Stimulated activated CD8-positive, alpha-beta memory T cell treated with anti-CD3 and anti-CD28 coated beads, Interleukin-12 subunit alpha, Interleukin-12 subunit beta, amount 100 ng/mL, for 24 hours (primary cell): ENCODE measurements around the gene NFE2L1.
"Not testable (repeated sequence)": the region's sequence is repeated elsewhere in the genome, so short reads cannot be mapped to it uniquely, and the experiment has no call there.

Source experiments
- DNase-seq: peaks from one replicate; pipeline ENCODE4 v3.0.0-alpha.2; 2020; ENCODE audit errors: extremely low read depth

Gene NFE2L1

GRCh38 chr17:48067808-48068207, 19.6 kb downstream of the NFE2L1 start:
- DNase-seq, result not testable (repeated sequence)

GRCh38 chr17:48068491-48068961, 20.4 kb downstream of the NFE2L1 start:
- no peak for DNase-seq

GRCh38 chr17:48070195-48070594, 22.0 kb downstream of the NFE2L1 start:
- no peak for DNase-seq

- no peak for DNase-seq
Observed at GRCh38 chr17:48071654-48072053, 23.5 kb downstream of the NFE2L1 start.

DNA sequence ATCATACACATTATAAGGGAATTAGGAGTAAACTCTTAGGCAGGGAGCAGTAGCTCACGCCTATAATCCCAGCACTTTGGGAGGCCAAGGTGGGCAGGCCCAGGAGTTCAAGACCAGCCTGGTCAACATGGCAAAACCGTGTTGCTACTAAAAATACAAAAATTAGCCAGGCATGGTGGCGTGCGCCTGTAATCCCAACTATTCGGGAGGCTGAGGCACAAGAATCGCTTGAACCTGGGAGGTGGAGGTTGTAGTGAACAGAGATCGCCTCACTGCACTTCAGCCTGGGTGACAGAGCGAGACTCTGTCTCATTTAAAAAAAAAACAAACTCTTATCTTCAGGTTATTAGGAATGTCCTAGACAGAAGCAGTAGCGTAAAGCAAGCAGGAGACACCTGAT, 24.7 kb downstream of the NFE2L1 start:
- not testable (repeated sequence) for DNase-seq

DNA sequence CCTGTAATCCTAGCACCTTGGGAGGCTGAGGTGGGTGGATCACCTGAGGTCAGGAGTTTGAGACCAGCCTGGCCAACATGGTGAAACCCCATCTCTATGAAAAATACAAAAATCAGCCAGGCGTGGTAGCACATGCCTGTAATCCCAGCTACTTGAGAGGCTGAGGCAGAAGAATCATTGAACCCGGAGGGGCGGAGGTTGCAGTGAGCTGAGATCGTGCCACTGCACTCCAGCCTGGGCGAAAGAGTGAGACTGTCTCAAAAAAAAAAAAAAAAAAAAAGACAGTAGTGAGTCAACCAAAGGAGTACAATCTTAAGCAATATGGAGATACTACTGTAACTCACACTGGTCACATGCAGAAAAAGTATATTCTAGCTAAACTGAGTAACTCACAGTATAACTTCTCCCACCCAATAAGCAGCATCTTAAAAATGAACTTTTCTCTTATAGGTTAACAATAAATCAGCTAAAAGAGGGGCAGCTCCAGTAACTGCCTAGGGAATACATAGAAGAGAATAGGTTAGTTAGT, 25.5 kb downstream of the NFE2L1 start:
- DNase-seq, result not testable (repeated sequence)

DNA sequence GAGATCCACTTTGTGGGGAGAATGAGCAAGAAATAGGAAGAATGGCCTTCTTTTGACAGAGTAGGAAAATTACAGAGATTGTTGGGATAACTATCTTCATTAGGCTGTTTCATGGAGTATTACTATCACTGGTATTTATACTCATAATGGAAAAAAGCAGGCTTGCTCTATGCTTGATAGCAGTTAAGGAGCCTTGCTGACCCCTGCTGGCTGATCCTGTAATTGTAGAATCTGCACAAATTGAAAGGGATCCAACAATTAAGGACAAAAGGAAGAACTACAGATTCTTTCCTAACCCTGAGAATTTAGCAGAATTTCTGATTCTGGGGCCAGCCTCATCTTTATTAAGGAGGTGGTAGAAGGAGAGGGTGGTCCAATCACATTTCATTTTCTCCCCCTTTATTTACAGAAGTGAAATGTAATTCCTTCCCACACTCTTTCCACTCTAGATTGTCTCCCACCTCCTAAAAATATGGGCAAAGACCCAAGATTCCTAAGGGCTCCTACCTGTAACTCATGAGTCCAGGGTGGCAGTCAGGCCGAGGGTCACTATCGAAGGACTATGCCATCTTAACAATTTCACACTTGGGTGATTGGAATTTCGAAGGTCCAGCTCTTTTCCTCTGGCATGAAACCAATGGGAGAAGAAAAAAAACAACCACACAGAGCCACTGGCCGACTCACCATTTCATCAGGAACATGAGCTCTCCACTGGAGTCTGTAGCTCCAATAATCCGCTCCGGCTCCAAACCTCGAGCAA, 26.3 kb downstream of the NFE2L1 start:
- peak; percentile 33 for DNase-seq

DNA sequence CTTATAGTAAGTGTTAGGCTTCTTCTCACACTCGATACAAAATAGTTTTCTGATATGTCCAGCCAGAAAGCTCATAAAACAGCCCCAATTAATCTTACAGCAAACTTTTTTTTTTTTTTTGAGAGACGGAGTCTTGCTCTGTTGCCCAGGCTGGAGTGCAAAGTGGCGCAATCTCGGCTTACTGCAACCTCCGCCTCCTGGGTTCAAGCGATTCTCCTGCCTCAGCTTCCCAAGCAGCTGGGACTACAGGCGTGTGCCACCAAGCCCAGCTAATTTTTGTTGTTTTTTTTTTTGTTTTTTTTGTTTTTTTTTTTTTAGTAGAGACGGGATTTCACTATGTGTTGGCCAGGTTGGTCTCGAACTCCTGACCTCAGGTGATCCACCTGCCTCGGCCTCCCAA, 29.0 kb downstream of the NFE2L1 start:
- DNase-seq, result not testable (repeated sequence)

DNA sequence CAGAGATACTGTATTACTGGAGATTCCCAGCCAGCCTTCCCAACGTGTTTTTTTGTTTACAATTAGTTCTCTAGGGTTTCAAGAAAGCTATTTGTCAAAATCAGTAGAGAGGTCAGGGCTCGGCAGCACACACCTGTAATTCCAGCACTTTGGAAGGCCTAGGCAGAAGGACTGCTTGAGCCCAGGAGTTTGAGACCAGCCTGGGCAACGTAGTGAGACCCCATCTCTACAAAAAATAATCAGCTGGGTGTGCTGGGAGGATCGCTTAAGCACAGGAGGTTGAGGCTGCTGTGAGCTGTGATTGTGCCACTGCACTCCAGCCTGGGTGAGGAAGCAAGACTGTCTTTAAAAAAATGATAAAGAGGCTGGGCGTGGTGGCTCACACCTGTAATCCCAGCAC, 33.7 kb downstream of the NFE2L1 start:
- DNase-seq, result no peak

- no peak for DNase-seq
Observed at GRCh38 chr17:48084932-48085331, 36.8 kb downstream of the NFE2L1 start.

GRCh38 chr17:48093341-48094045, 45.3 kb downstream of the NFE2L1 start:
- no peak for DNase-seq

DNA sequence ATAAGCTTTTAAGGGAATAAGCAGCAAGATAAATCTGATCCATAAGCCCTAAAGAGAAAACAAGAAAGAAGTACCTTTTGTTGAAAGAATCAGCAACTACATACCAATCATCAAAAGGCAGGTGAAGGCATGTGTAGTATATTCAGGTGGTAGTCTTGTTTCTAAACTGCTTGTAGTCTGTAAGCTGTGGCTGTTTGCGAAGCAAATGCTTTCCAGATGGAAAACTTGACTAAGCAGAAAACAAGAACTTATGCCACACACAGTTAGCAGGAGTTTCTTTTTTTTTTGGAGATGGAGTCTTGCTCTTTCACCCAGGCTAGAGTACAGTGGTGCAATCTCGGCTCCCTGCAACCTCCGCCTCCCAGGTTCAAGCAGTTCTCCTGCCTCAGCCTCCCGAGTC, 47.5 kb downstream of the NFE2L1 start:
- DNase-seq, result no peak

GRCh38 chr17:48100160-48100559, 52.0 kb downstream of the NFE2L1 start:
- no peak for DNase-seq

DNA sequence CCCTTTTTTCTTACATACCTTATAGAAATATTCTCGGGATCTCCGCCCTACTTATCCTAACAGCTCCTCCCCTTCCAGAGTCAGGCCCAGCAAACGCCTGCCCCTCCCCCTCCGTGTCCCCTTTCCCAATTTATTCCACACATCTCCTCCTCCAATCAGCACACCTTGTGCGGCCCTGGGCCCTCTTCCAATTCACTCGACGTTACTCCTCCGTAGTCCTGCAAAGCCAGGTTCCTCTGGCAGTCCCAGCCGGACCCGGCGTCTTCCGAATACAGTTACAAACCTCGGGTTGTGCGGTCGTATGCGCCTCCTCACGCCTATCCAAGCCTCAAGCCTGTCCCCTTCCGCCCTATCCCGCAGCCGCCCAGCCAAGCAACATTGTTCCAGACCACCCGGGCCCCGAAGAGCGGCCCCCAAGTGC, 52.4 kb downstream of the NFE2L1 start:
- DNase-seq, result no peak

- peak; percentile 89 for DNase-seq
Observed at GRCh38 chr17:48101012-48101720, 53.0 kb downstream of the NFE2L1 start, which contains the start of gene CBX1. Gene CBX1 (minus strand): TSS chr17:48101478. CDS start chr17:48077004, 24,474 bp downstream.

- DNase-seq, result no peak
Observed at GRCh38 chr17:48102043-48102750, 54.0 kb downstream of the NFE2L1 start.

DNA sequence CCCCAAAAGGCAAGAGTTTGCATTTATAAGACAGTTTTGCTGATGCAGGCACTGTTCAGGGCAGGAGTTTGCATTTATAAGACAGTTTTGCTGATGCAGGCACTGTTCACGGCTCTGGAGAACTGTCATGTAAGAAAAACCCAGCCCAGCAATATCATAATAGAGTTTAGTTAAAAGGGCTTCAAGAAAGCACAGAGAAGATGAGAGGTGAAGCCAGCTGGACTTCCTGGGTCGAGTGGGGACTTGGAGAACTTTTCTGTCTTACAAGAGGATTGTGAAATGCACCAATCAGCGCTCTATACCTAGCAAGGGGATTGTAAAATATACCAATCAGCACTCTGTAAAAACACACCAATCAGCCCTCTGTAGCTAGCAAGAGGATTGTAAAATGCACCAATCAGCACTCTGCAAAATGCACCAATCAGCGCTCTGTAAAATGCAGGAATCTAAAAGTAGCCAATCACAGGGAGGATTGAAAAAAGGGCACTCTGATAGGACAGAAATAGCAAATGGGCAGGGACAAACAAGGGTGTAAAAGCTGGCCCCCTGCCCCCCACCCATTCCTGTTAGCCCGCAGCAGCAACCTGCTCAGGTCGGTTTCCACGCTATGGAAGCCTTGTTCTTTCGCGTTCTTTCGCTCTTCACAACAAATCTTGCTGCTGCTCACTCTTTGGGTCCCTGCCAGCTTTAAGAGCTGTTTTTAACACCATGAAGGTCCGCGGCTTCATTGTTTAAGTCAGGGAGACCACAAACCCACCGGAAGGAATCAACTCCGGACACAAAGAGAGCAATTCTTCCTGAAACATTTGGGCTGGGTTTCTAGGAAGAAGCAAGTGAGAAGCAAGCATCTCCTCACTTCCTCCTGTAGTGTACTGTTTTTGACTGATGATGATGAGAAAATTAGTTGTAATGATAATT, 54.9 kb downstream of the NFE2L1 start:
- no peak for DNase-seq

- no peak for DNase-seq
Observed at GRCh38 chr17:48104440-48104839, 56.3 kb downstream of the NFE2L1 start.

DNA sequence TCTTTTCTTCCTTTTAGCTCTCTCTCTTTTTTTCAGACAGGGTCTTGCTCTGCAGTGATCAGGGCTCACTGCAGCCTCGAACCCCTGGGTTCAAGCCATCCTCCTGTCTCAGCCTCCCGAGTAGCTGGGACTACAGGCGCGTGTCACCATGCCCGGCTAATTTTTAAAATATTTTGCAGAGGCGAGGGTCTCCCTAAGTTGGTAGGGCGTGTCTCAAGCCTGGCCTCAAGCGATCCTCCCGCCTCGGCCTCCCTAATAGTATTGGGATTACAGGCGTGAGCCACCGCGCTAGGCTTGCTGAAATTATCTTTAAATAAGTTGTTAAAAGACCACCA, 58.6 kb downstream of the NFE2L1 start:
- DNase-seq, result no peak
